ENCODE measurements around the gene CRYBG3.
"Not testable (repeated sequence)": the region's sequence is repeated elsewhere in the genome, so short reads cannot be mapped to it uniquely, and the experiment has no call there.

Gene CRYBG3

DNA sequence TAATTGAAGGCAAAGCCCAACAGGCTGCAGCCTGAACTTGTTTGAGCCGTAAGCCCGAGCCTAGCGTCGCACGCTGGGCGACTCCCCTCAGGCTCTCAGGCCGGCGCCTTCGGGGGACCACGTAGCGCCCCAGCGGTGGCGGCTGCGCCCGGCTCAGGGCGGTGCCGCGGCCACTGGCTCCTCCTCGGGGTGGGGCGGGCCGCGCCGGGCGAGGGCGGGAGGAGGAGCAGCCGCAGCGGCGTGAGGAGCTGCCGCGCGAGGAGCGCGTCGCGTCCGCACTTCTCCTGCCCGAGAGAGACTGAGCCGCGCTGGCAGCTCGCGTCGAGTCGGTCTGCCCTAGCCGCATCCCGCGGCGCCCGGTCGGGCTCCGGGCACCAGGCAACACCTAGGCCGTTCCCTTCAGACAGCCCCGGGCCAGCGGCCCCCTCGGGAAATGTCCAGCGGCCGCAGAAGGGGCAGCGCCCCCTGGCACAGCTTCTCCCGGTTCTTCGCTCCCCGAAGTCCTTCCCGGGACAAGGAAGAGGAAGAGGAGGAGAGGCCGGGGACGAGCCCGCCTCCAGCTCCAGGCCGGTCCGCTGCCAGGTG, at the start of gene CRYBG3:
Gene CRYBG3, plus strand, starts transcription at position 238 of the 585 bp plus-strand sequence. Its CDS starts 196 bp downstream, at position 434.
- DNase-seq = peak; percentile 74

DNA sequence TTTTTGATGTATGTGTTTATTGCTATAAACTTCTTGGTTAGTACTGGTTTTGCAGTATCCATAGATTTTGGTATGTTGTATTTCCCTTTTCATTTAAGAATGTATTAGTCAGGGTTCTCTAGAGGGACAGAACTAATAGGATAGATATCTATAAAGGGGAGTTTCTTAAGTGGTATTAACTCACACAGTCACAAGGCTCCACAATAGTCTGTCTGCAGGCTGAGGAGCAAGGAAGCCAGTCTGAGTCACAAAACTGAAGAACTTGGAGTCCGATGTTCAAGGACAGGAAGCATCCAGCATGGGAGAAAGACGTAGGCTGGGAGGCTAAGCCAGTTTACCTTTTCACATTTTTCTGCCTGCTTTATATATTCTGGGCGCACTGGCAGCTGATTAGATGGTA, 48.9 kb upstream of the CRYBG3 start:
- no peak for DNase-seq

DNA sequence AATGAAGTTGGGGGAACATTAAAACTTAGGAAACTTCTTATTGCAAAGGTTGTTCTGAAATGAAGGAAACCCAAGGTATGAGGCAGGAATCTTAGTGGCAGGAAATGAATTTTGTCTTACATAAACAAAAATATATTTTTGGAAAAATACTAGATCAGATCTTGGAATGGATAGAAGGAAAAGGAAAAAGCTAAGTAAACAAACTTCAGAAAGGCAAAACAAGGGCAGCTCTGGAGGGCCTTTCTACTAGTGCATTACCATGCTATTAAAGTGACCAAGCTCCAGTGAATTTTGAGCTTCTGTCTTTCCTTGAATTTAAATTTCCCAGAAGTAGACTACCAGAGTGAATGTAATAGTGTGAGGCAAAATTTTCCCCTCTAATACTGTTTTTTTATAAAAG, 43.7 kb upstream of the CRYBG3 start:
- no peak for DNase-seq

DNA sequence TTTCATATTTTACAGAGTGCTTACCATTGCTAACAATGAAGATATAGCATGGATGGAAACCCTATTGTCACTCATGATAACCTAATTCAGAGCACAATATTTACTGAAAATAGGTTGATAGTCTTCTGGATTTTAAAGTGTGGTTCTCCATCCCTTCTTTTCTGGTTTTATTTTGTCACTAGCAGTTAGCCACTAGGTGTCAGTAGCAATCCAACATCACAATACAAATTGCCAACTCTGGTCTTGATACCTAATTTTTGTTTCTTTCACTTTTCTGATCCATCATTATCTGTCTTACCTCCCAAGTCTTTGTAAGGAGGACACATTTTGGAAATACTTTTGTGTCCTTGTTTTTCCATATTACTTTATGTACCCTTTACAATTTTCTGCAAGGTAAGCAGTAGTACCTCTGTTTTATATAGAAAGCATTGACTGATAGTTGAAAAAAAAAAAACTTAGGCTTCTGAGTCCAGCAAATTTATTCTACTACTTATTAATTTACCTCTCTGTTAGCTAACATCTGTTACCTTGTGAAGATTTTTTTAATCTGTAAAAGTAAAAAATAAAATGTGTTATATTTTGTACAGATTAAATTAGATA, 28.3 kb upstream of the CRYBG3 start:
- peak; percentile 67 for DNase-seq

DNA sequence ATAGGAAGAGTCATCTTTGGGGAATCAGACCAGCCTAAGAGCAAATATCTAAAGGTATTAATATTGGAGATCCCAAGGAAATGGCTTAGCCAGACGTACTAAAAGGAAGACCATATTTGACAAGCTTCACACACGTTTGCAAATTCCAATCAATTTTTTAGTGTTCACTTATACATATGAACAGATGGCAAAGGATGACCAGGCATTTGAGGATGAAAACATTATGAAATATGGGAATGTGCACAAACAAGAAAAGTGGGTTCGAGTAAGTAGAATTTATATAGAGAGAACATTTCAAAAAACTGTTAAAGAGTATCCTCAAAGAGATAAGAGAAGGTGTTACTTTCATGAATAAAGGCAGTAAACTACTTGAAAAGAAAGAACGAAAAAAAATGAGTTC, 25.9 kb upstream of the CRYBG3 start:
- no peak for DNase-seq

DNA sequence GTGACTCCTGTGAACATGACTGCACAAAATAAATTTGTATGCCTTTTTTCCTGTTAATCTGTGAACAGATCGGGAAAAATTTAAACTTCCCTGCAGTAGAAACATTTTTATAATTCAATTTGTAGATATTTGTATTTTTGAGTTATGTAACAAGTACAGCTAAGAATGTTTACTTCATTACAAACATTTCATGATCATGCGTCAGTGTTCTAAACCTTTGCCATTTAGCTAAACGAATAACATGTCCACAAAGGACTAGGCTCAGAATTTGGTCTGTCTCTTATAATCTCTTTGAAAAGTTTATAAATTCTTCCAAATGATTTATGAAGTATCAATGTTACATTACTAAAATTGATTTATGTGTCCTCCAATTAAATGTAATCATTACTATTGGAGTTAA, 17.3 kb upstream of the CRYBG3 start:
- DNase-seq = no peak

DNA sequence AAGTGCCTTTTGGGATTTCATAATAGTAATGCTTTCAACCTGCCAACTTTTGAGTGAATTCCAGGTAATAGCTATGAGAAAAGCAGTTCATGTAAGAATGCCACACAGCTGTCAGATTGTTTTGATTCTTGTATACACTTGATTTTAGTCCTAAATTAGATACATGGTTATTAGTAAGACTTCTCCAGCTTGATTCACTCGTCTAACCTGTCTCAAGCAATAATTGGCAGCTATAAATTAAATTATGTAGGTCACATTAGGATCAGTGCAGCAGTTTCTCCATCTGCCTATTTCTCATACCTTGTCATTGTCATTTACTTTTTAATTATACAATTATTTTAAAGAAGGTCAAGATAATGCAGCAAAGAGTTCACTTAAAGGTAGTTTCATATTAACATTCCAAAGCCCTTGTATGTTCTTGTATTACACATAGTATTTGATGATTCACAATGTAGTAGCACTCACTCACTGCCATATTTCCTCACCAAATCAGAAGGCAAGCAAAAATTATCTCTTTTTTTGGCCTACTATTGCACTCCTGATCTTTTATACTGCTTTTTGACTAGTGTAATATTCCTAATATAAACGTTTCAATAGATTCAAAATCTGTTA, 10.9 kb upstream of the CRYBG3 start:
- no peak for DNase-seq

DNA sequence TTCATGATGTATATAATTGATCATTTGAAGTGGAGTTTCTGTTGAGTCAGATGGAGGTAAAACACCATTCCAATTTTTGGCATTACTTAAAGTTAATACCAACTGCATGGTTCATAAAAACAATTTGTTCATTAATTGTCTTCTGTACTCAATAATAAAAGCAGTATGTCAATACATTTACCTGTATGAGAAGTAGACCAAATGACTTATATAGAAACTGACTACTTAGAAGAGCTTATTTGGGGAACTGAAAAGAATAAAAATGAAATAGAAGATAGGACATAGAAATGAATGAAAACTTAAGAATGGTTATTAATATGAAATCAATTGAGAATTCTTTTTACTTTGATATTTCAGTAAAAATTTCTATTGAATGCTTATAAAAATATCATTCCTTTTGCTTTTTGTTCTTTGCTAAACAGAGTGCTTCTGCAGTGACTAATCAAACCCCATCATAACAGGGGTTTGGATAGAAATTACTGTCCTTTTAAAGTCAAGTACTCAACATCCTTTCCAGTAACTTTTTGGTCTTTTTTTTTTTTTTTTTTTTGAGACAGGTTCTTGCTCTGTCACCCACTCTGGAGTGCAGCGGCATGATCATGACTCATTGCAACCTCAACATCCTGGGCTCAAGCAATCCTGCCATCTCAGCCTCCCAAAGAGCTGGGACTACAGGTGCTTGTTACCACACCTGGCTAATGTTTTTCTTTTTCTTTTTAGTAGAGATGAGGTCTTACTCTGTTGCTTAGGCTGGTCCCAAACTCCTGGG, 6.5 kb upstream of the CRYBG3 start:
- DNase-seq = peak; percentile 57

DNA sequence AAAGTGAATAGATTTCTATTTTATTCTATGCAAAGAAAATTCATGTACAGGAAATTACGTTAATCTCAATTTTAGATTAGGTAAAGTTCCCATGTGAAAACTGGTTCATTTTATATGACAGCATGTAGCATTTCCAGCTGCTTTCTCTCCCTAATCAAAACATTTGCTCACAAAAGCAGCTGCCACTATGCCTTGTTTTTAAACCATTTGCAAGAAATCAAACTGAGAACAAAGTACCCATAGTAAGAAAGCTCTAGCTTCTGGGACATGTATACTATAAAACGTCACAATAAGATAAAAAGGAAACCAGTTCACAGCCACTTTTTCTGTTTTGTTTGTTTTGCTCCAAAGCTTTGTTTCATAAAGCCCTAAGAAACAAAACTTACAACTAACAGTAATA, 5.0 kb upstream of the CRYBG3 start:
- no peak for DNase-seq

DNA sequence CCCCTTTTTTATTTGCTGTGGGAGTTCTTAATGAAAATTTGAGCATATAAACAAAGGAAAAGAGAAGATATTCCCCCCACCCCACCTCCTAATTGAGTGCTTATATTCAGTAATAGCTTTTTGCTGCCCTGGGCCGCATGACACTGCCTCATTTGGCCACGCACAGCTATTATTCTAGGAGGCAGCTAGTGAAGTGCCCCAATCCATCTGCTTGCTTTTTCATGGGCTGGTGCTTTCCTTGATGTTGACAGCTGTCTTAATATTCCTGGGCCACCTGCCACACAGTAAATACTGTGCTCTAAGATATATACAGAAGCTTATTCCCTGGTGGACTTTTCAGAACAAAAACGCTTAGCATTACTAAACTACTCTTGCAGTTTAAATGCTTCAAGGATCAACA, 3.8 kb upstream of the CRYBG3 start:
- DNase-seq = no peak

DNA sequence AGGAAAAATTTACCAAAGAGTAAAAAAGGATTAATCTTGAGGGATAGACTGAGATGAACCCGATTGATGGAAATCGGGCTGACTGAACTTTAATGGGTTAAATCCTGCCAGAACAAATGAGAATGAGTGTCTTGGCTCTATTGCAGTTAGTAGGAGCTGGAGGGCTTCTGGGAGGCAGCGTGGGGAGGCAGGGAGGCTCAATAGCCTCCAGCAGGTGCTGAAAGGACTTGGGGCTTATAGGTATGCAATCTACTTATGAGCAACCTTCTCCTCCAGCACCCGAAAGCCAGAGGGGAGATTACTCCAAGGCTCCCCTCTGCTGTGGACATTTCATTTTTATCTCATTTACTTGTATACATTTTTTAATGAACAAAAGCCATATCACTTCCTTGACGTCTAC, 1.0 kb upstream of the CRYBG3 start:
- DNase-seq = no peak

DNA sequence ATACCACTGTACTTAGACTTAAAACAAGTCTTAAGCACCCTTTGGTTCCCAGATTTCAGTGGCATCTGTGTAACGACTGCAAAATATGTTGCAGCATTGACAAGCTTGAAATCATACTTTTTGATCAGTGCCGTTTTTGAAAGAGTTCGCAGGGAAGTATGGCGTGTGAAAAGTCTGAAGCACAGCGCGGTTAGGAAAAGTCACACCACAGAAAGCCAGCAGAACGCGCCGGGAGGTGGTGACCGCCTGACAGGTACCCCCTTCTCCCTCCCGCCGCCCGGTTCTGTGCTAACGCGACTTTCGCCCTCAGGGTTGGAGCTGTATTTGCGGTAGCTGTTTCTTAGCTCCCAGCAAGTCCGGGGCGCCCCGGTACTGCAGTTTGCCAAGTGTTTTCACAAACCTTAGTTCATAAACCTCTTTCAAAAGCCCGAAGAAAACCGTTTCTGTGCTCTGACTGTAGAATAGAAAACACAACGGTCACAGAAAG, 481 bp upstream of the CRYBG3 start:
- DNase-seq = no peak

DNA sequence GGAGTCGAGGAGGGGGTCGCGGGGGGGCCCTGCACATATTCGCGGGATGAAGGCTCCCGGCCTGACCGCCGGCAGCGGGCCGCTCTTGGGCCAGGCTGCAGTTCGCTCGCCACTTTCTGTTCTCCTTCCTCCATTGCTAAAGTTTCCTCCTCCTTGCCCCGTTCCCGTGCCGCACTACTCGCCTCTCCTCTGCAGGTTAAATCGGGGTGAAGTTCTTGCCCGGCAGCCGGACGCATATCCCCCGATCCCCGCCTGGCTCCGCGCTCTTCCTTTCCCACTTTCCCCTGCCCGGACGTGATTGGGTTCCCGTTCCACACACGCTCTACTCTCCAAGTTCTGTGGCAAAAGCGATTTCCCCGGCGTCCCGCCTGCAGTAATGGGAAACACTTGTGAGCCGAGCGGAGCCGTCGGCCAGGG, 556 bp downstream of the CRYBG3 start:
- DNase-seq = no peak

DNA sequence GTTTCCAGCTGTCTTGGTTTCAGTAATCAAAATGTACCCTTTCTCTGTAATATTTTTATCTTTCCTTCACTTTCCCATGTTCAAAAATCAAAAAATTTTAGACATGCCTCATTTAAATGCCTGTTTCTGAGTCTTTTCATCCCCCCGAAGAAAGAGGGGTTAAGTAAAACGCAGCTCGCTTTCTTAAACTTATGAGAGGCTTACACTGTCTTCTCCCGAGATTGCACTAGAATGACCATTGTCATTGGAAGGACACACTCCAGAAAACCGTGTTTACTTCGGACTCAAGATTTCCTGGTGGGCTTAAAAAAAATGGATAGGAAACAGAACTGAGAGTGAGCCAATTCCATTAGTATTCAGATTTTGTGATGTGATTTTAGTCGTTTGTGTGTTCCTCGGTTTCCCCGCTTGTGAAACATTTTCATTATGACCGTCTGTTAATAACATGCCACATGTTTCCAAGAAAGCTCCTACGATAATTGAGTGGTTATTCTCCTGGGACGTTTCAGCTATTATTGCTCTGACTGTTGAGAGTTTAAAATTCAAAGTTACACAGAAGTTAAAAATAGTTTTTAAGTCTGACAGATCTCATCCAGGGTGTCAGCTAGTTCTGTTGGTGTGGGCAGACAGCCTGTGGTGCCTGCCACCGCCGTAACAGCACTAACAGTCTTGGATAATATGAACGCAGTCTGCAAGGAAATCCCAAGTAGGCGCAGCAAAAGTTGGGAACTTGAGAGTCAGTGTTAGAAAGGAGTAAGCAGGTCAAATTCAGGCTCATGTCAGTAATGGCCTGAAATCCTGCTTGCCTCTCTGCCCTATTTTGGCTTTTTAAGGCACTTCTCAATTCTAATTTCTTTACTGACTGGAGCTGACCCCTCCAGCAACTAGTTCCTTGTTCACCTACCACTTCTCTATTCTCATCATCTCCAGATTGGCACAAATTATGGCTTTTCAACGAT, 1.5 kb downstream of the CRYBG3 start:
- DNase-seq = no peak

DNA sequence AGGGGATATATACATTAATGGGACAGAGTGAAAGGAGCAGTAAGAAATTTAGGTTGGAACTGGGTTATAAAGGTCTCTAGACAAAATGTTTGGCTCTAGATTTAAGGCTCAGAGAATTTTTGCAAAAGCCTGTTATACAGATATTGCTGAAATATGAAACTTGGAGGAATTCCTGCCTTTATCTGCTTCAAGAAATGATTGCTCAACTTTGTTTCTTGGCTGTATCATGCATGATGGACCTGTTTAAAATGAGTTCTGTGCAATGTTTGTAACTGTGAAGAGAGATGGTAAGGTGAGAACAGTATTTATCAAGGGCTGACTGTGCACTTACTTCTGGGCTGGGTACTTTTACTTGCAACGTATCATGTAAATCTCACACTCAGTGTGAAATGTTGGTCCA, 3.3 kb downstream of the CRYBG3 start:
- no peak for DNase-seq

DNA sequence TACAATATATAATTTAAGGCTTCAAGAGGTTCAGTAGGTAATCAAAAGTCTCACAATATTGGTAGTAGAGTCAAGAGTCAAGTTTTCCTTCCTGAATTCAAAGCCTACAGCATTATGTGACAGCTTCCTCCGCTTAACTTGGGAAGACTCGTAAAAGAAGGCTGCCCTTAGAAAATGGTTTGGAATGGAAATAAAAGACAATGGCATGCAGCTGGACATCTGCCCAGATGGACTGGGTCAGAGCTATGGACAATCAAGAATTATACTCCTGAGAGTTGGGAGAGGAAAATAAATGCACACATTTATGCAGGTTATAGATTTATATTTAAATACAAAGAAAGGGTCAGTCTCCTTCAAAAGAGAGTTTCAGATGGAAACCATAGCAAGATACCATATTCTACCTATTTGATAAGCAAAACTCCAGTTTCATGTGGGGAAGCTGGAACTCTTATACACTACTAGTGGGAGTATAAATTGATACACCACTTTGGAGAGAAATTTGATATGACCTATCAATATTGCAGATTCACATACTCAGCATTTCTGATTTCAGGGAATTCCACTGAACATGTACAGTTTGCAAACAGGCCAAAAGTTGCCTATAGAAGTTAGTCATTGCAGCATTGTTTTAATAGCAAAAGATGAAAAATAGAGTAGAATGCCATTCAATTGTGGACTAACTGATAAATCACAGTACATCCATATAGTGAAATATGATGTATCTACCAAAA, 6.1 kb downstream of the CRYBG3 start:
- DNase-seq = no peak

DNA sequence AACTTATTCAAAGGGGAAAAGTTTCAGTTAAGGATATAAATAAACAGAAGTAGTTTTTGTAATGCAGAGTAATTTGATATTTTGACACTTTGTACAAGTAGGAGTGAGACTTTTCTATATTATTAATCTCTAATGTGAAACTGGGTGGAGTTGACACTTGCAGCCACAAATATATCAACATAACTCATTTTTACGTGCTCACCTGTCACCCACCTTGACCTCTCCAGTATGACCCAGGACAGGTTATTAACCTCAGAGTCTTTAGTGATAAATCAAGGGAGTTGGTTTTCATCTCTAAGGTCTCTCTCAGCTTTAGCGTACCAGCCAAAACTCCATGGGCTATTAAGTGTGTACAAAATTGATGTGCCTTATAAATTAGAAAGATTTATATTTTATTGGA, 7.4 kb downstream of the CRYBG3 start:
- no peak for DNase-seq

DNA sequence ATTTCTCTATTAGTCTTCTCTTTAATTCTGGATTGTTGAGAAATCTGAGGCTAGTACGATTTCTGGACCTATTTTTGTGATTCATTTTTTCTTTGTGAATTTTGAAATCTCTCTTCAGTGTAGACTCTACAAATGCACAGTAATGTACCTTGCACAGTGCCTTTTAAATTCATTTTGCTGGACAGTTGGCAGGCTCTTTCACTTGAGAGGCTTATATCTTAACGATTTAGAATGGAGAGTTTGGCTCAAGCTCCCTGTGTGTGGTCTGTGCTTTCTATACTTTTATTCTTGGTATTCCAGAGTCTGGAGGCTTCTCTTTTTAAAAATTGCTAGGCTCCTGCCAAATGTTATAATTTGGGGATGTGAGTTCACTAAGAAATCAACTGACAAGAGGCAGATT, 8.8 kb downstream of the CRYBG3 start:
- DNase-seq = no peak

DNA sequence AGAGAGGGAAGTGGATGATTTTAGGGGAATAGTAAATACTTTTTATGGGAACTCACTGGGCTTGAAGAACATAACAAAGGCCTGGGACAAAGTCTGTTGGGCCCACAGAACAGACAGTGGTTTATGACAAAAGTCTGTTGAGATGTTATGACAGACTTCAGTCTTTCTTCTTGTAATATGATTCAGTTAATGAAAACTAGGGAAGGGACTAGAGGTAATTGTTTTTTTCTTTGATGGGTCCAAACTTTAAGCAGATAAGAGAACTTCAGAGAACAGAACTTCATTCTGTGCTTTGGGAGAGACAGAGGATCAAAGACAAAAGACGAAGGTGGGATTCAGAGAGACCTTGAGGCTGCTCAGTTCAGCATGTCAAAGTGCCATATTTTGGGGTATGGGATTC, 9.3 kb downstream of the CRYBG3 start:
- no peak for DNase-seq

DNA sequence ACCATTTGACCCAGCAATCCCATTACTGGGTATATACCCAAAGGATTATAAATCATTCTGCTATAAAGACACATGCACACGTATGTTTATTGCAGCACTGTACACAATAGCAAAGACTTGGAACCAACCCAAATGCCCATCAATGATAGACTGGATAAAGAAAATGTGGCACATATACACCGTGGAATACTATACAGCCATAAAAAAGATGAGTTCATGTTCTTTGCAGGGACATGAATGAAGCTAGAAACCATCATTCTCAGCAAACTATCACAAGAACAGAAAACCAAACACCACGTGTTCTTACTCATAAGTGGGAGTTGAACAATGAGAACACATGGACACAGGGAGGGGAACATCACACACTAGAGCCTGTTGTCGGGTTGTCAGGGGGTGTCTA, 11.4 kb downstream of the CRYBG3 start:
- not testable (repeated sequence) for DNase-seq

DNA sequence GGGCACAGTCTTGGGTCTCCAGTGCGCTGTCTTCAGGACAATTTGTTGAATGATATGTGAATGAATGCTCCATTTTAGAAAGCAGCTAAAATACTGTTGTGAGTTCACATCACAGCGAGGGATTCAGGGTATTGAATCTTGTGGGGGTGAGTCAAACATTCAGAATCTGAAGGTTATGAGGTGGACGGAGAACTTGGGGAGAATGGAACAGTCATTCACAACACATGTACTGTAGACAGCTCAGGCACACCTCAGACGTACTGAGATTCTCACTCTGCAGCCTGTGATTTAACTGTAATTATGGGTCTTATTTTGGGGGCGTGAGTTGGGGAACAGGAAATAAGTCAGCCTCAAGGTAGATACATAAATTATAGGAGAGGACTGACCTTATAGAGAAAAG, 13.9 kb downstream of the CRYBG3 start:
- DNase-seq = no peak

DNA sequence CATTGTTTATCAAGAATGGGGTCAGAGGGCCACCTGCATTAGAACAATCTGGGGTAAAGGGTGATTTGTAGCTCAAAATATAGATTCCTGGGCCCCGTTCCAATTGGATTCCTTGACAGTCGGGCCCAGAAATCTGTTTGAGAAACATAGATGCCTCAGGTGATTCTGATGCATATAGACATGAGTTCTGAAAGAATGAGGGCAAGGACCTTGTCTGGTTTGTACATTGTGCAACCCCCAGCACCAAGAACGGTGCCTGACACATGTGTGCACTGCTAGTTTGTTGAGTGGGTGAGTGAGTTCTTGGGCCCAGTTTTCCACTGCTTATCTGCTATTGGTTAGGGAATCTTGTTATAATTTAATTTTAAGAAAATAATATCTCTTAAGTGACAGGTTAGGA, 16.6 kb downstream of the CRYBG3 start:
- DNase-seq = no peak

All from CD4-positive, alpha-beta T cell treated with Interleukin-4 for 4 hours (primary cell).